Mesendoderm (in vitro differentiated cells): ENCODE measurements around the gene ZC3H10.

Experiments used
- DNase-seq: peaks from one replicate; pipeline ENCODE4 v3.0.0; 2013
- H2AK5ac ChIP-seq: 2 replicates; pipeline ENCODE4 v1.6.1; 2013; ENCODE audit warnings: low read length, inconsistent platforms
- H2BK120ac ChIP-seq: 2 replicates; pipeline ENCODE4 v1.6.1; 2013; ENCODE audit warnings: low read depth, mild to moderate bottlenecking, low read length, moderate library complexity, mixed read lengths
- H2BK15ac ChIP-seq: replicated peaks from 2 replicates; pipeline ENCODE4 v1.6.1; 2013; ENCODE audit warnings: low read depth, mild to moderate bottlenecking, moderate library complexity
- H2BK5ac ChIP-seq: 2 replicates; pipeline ENCODE4 v1.6.1; 2013; ENCODE audit warnings: low read length, inconsistent platforms
- H3K18ac ChIP-seq: 2 replicates; pipeline ENCODE4 v1.6.1; 2013; ENCODE audit warnings: mild to moderate bottlenecking, low read length, mixed read lengths
- H3K23ac ChIP-seq: one replicate; pipeline ENCODE4 v1.6.1; 2013; ENCODE audit warnings: low read length
- H3K27ac ChIP-seq: 2 replicates; pipeline ENCODE4 v1.5.1; 2013; ENCODE audit warnings: low read depth, mild to moderate bottlenecking, inconsistent platforms, low read length, moderate library complexity
- H3K27me3 ChIP-seq: 2 replicates; pipeline ENCODE4 v1.6.1; 2013; ENCODE audit warnings: low read length, control low read depth, mild to moderate bottlenecking, inconsistent platforms; ENCODE audit not compliant: insufficient read depth, poor library complexity
- H3K36me3 ChIP-seq: 2 replicates; pipeline ENCODE4 v1.6.1; 2013; ENCODE audit warnings: low read length, inconsistent platforms; ENCODE audit not compliant: control insufficient read depth, insufficient read depth
- H3K4ac ChIP-seq: one replicate; pipeline ENCODE4 v1.6.1; 2013; ENCODE audit warnings: low read depth, mild to moderate bottlenecking, low read length, moderate library complexity
- H3K4me1 ChIP-seq: 2 replicates; pipeline ENCODE4 v1.6.1; 2013; ENCODE audit warnings: low read depth, low read length, inconsistent platforms; ENCODE audit not compliant: control insufficient read depth
- H3K4me2 ChIP-seq: 2 replicates; pipeline ENCODE4 v1.6.1; 2013; ENCODE audit warnings: low read length
- H3K4me3 ChIP-seq: 2 replicates; pipeline ENCODE4 v1.5.1; 2013; ENCODE audit warnings: mild to moderate bottlenecking, low read length
- H3K56ac ChIP-seq: one replicate; pipeline ENCODE4 v1.6.1; 2013; ENCODE audit warnings: low read length
- H3K79me1 ChIP-seq: 2 replicates; pipeline ENCODE4 v1.6.1; 2013; ENCODE audit warnings: low read length, inconsistent platforms
- H3K79me2 ChIP-seq: 2 replicates; pipeline ENCODE4 v1.6.1; 2013; ENCODE audit warnings: mild to moderate bottlenecking, low read length; ENCODE audit not compliant: control insufficient read depth, insufficient read depth
- H3K9ac ChIP-seq: 2 replicates; pipeline ENCODE4 v1.6.1; 2013; ENCODE audit warnings: low read length, inconsistent platforms
- H4K5ac ChIP-seq: one replicate; pipeline ENCODE4 v1.6.1; 2013; ENCODE audit warnings: low read length
- H4K8ac ChIP-seq: one replicate; pipeline ENCODE4 v1.6.1; 2013; ENCODE audit warnings: low read depth, mild to moderate bottlenecking, control low read depth, low read length, moderate library complexity
- WGBS: extraction: QIAGEN DNeasy Blood & Tissue Kit; methylation state at CpG from one replicate; pipeline ENCODE4 v1.1.7; 2013; ENCODE audit warnings: low lambda C conversion rate, missing lambda C conversion rate; ENCODE audit not compliant: insufficient coverage; ENCODE audit errors: extremely low coverage; 5-methylcytosine and 5-hydroxymethylcytosine counted together

Gene ZC3H10

DNA sequence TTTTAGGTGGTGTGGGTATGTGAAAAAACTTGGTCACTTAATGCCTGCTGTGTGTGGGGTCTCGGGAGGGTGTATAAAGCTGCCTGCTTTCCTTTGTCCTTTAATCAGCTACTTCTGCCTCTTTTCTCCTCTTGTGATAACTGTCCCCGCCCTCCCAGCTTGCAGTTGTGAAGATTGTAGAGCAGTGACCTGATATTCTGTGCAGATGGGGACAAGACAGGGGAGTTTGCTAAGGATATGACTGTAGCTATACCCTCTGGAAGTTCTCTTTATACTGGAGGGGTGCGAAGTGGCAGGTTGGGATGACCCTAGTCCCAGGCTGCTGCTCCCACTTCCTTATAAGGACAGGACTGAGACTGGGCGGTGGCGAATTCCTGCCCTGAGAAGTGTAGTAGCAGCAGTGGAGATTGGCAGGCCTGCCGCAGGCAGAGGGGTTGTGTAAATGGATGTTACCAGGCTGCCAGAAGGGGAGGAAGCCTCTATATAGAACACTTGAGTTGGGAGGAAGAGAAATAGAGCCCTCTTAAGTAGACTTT, 40.9 kb downstream of the ZC3H10 start:
- H2BK120ac ChIP-seq = no peak overlapping the region
- peak overlapping the region; percentile 99 for H3K4ac ChIP-seq
- peaks cover 14% of the 10 kb centered on the region for H3K36me3 ChIP-seq
- peaks cover 10% of the 10 kb centered on the region for H3K79me1 ChIP-seq
- H4K8ac ChIP-seq = no peak overlapping the region
- H3K4me2 ChIP-seq = peak overlapping the region; percentile 95
- peak overlapping the region; percentile 92 for H3K23ac ChIP-seq
- peak overlapping the region; percentile 100 for H3K56ac ChIP-seq
- H2BK15ac ChIP-seq = no peak overlapping the region
- peaks cover 28% of the 10 kb centered on the region for H3K79me2 ChIP-seq
- H3K9ac ChIP-seq = peak overlapping the region; percentile 100
- H3K4me1 ChIP-seq = peaks cover 17% of the 10 kb centered on the region
- H3K4me3 ChIP-seq = peak overlapping the region; percentile 99
- H2AK5ac ChIP-seq = peak overlapping the region; percentile 92
- H2BK5ac ChIP-seq = peak overlapping the region; percentile 81
- no peak overlapping the region for H4K5ac ChIP-seq
- DNase-seq = peak; percentile 89
- WGBS = no CpG with 5 or more reads among the region's 6 CpGs
- peak overlapping the region; percentile 85 for H3K18ac ChIP-seq
- H3K27me3 ChIP-seq = no peaks in the 10 kb centered on the region
- peak overlapping the region; percentile 83 for H3K27ac ChIP-seq

DNA sequence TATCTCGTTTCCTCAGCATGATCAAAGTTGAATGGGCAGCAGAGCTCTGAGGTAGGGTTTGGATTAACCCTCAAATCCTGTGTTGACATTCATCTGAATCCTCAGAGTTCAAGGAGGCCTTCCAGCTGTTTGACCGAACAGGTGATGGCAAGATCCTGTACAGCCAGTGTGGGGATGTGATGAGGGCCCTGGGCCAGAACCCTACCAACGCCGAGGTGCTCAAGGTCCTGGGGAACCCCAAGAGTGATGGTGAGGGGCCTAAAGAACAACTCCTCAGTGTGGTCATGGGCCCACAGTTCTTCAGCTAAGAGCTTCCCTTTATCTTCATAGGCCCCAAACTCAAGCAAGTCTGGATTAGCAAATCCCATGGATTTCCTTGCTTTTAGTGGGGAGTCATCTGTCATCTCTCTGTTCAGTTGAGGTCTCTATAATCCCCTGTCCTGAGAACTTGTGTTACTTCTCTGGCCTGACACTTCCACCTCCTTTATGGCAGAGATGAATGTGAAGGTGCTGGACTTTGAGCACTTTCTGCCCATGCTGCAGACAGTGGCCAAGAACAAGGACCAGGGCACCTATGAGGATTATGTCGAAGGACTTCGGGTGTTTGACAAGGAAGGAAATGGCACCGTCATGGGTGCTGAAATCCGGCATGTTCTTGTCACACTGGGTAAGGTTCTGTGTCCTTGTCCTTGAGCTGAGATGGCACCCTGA, 41.6 kb downstream of the ZC3H10 start:
- no peak overlapping the region for H3K18ac ChIP-seq
- H3K36me3 ChIP-seq = peaks cover 14% of the 10 kb centered on the region
- no peak overlapping the region for H3K23ac ChIP-seq
- no peak overlapping the region for H4K8ac ChIP-seq
- no peak overlapping the region for H4K5ac ChIP-seq
- H2BK15ac ChIP-seq = no peak overlapping the region
- H3K9ac ChIP-seq = peak overlapping the region; percentile 100
- H3K27ac ChIP-seq = no peak overlapping the region
- H3K27me3 ChIP-seq = no peaks in the 10 kb centered on the region
- no peak for DNase-seq
- H2AK5ac ChIP-seq = no peak overlapping the region
- no peak overlapping the region for H2BK120ac ChIP-seq
- H3K56ac ChIP-seq = peak overlapping the region; percentile 100
- H3K4ac ChIP-seq = no peak overlapping the region
- H3K4me1 ChIP-seq = peaks cover 17% of the 10 kb centered on the region
- H3K79me2 ChIP-seq = peaks cover 28% of the 10 kb centered on the region
- no CpG with 5 or more reads among the region's 8 CpGs for WGBS
- H3K4me2 ChIP-seq = peak overlapping the region; percentile 95
- H3K79me1 ChIP-seq = peaks cover 10% of the 10 kb centered on the region
- H3K4me3 ChIP-seq = peak overlapping the region; percentile 99
- no peak overlapping the region for H2BK5ac ChIP-seq

DNA sequence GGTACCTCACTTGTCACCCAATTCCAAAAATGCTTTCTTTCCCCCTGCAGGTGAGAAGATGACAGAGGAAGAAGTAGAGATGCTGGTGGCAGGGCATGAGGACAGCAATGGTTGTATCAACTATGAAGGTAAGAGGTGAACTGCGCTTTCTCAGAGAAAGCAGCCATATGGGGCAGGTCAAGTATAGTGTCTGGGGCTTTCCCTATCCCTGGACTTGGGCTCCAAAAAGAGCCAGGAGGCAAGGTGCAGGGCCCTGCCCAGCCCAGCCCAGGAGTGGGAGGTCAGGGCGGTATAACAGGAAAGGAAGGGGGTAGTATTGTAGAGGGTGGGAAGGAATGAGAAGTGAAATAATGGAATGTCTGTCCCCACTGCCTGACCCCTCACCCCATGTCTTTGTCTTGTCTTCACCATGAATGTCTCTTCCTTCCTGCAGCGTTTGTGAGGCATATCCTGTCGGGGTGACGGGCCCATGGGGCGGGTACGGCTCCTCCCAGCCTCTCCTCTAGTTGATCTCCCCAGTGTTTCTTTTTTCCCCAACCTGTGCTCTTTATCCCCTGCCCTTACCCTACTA, 42.2 kb downstream of the ZC3H10 start:
- peaks cover 14% of the 10 kb centered on the region for H3K36me3 ChIP-seq
- H2AK5ac ChIP-seq = no peak overlapping the region
- H3K4me3 ChIP-seq = peak overlapping the region; percentile 7
- H4K8ac ChIP-seq = no peak overlapping the region
- no peak overlapping the region for H4K5ac ChIP-seq
- H3K79me2 ChIP-seq = peaks cover 28% of the 10 kb centered on the region
- no peak overlapping the region for H2BK5ac ChIP-seq
- WGBS = no CpG with 5 or more reads among the region's 7 CpGs
- H3K4me1 ChIP-seq = peaks cover 17% of the 10 kb centered on the region
- H3K9ac ChIP-seq = peak overlapping the region; percentile 100
- H2BK120ac ChIP-seq = no peak overlapping the region
- no peak overlapping the region for H3K23ac ChIP-seq
- no peak overlapping the region for H3K18ac ChIP-seq
- H3K79me1 ChIP-seq = peaks cover 10% of the 10 kb centered on the region
- H3K4me2 ChIP-seq = peak overlapping the region; percentile 95
- no peaks in the 10 kb centered on the region for H3K27me3 ChIP-seq
- H3K4ac ChIP-seq = no peak overlapping the region
- DNase-seq = peak; percentile 21
- H3K27ac ChIP-seq = no peak overlapping the region
- H2BK15ac ChIP-seq = no peak overlapping the region
- H3K56ac ChIP-seq = peak overlapping the region; percentile 100

DNA sequence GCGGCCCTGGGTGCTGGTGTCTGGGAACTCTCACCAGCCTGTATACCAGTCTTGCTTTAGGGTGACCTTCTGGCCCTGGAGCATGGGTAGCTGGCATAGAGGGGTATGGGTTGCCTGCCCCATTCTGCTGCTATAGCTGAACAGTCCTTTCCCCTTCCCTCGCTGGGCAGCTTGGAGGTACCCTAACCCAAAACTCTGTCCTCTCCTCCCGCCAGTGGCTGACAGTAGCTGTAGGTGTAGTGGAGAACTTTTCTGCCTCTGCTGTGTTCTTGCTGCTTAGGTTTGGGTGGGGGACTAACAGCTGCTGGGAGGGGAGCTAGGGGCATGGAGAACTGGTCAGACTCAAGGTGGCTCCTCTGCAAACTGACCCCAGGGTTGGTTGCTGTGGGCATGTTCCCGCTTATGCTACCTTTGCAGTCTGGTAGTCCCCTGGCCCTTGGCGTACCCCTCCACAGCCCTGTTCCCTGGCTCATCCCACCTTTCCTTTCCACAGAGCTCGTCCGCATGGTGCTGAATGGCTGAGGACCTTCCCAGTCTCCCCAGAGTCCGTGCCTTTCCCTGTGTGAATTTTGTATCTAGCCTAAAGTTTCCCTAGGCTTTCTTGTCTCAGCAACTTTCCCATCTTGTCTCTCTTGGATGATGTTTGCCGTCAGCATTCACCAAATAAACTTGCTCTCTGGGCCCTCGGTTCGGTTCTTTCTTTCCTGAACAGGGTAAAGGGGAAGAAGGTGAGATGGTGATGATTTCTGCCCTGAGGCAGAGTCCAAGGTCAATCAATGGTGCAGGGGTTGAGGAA, 43.0 kb downstream of the ZC3H10 start:
- Histone ChIP-seq H3K4me2 (peak overlapping the region; percentile 15), H3K79me1 (peaks cover 10% of the 10 kb centered on the region), H3K56ac (peak overlapping the region; percentile 35), H3K4me3 (no peak overlapping the region), H3K4me1 (peaks cover 17% of the 10 kb centered on the region), H3K4ac (no peak overlapping the region), H3K36me3 (peaks cover 14% of the 10 kb centered on the region), H3K23ac (no peak overlapping the region), H3K79me2 (peaks cover 28% of the 10 kb centered on the region), H2BK5ac (no peak overlapping the region), H3K27ac (no peak overlapping the region), H2AK5ac (no peak overlapping the region), H3K9ac (peak overlapping the region; percentile 37), H2BK15ac (no peak overlapping the region), H3K18ac (no peak overlapping the region), H4K5ac (no peak overlapping the region), H4K8ac (no peak overlapping the region), H3K27me3 (no peaks in the 10 kb centered on the region), H2BK120ac (no peak overlapping the region)
- DNase-seq = peak; percentile 3
- WGBS = no CpG with 5 or more reads among the region's 11 CpGs

DNA sequence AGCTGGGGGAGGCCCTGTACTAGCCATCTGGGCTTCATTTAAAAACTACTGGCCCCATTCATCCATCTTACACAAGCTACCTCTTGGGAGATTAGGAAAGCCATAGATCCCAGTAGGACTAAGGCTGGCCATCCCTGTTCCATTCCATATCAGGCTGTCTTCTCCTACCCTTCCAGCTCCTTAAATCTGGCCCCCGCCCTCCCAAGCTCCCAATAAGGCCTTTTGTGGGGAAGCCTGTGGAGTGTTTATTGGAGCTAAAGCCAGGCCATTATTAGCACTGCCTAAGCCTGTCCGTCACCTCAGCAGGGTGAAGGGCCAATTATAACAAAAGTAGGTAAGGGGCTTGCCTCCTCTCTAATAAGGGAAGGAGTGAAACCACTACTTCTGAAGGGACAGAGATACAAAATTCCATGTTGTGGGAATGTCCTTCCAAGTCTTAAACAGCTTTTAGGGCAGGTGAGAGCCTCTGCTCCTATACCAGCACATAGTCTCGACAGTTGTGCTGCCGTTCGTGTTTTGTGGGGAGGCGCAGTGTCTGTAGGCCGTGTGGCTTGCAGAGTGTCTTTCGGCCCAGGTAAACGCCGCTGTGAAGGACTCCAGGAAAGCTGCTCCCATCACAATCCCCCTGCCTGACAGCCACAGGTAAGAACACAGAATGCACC, 43.8 kb downstream of the ZC3H10 start:
- Histone ChIP-seq H2BK5ac (no peak overlapping the region), H3K56ac (peak overlapping the region; percentile 17), H3K27me3 (no peaks in the 10 kb centered on the region), H3K4ac (no peak overlapping the region), H2BK15ac (no peak overlapping the region), H3K23ac (no peak overlapping the region), H3K36me3 (peaks cover 14% of the 10 kb centered on the region), H3K9ac (peak overlapping the region; percentile 4), H3K27ac (no peak overlapping the region), H3K79me1 (peaks cover 10% of the 10 kb centered on the region), H4K8ac (no peak overlapping the region), H3K4me2 (no peak overlapping the region), H3K4me3 (no peak overlapping the region), H3K79me2 (peaks cover 28% of the 10 kb centered on the region), H3K4me1 (peaks cover 17% of the 10 kb centered on the region), H4K5ac (no peak overlapping the region), H2AK5ac (no peak overlapping the region), H2BK120ac (no peak overlapping the region), H3K18ac (no peak overlapping the region)
- peak; percentile 19 for DNase-seq
- no CpG with 5 or more reads among the region's 10 CpGs for WGBS
